GM23248 (cell line): ENCODE results near the gene PITPNB. TPM values are rescaled to one million over a fixed set of nuclear protein-coding genes. Genes with fewer than 3 reads are reported as not detected.

Source experiments
- DNase-seq: peaks from one replicate; pipeline ENCODE4 v3.0.0-alpha.2; 2015
- H2AFZ ChIP-seq: fragments of 200-600 bp; sonication (generic); 2 replicates; pipeline ENCODE4 v1.6.1; 2016; ENCODE audit warnings: antibody characterized with exemption
- H3F3A ChIP-seq: fragments of 200-600 bp; sonication (generic); 2 replicates; pipeline ENCODE4 v1.6.1; 2016; ENCODE audit warnings: mild to moderate bottlenecking, antibody characterized with exemption, mixed run types; ENCODE audit not compliant: insufficient read depth
- H3K27ac ChIP-seq: fragments of 200-600 bp; sonication (generic); 2 replicates; pipeline ENCODE4 v1.5.1; 2016; ENCODE audit warnings: mild to moderate bottlenecking
- H3K27me3 ChIP-seq: fragments of 200-600 bp; sonication (generic); replicated peaks from 2 replicates; pipeline ENCODE4 v1.6.1; 2016; ENCODE audit warnings: mild to moderate bottlenecking; ENCODE audit not compliant: insufficient read depth
- H3K36me3 ChIP-seq: fragments of 200-600 bp; sonication (generic); 2 replicates; pipeline ENCODE4 v1.6.1; 2016; ENCODE audit warnings: low read depth, mild to moderate bottlenecking
- H3K4me1 ChIP-seq: fragments of 200-600 bp; sonication (generic); 2 replicates; pipeline ENCODE4 v1.6.1; 2016; ENCODE audit warnings: mild to moderate bottlenecking; ENCODE audit not compliant: insufficient read depth
- H3K4me2 ChIP-seq: fragments of 200-600 bp; sonication (generic); one replicate; pipeline ENCODE4 v1.6.1; 2016; ENCODE audit warnings: mild to moderate bottlenecking; ENCODE audit not compliant: unreplicated experiment
- H3K4me3 ChIP-seq: fragments of 200-600 bp; sonication (generic); 2 replicates; pipeline ENCODE4 v1.5.1; 2016; ENCODE audit warnings: mild to moderate bottlenecking
- H3K79me2 ChIP-seq: fragments of 200-600 bp; sonication (generic); 2 replicates; pipeline ENCODE4 v1.6.1; 2016; ENCODE audit warnings: mild to moderate bottlenecking; ENCODE audit not compliant: insufficient read depth
- H3K9ac ChIP-seq: fragments of 200-600 bp; sonication (generic); 2 replicates; pipeline ENCODE4 v1.6.1; 2016; ENCODE audit warnings: mild to moderate bottlenecking
- H3K9me2 ChIP-seq: fragments of 200-600 bp; sonication (generic); 2 replicates; pipeline ENCODE4 v1.6.1; 2016; ENCODE audit warnings: mixed run types, mild to moderate bottlenecking, moderate library complexity; ENCODE audit not compliant: insufficient read depth
- H3K9me3 ChIP-seq: fragments of 200-600 bp; sonication (generic); one replicate; pipeline ENCODE4 v1.6.1; 2017; ENCODE audit warnings: low read depth
- H4K20me1 ChIP-seq: fragments of 200-600 bp; sonication (generic); 2 replicates; pipeline ENCODE4 v1.6.0; 2016; ENCODE audit not compliant: insufficient read depth
- EZH2 ChIP-seq: fragments of 200-600 bp; sonication (generic); IDR thresholded peaks from 2 replicates; pipeline ENCODE4 v1.6.1; 2018; ENCODE audit warnings: antibody characterized with exemption, mild to moderate bottlenecking; ENCODE audit not compliant: insufficient read depth, poor library complexity, severe bottlenecking
- EZH2phosphoT487 ChIP-seq: fragments of 200-600 bp; sonication (generic); IDR thresholded peaks from 2 replicates; pipeline ENCODE4 v1.6.1; 2018; ENCODE audit warnings: antibody characterized with exemption, moderate library complexity, mild to moderate bottlenecking, low read depth; ENCODE audit not compliant: insufficient read depth
- WGBS, 2 experiments: methylation state at CpG; one replicate each; pipeline ENCODE4 v1.1.6; 2015 to 2017; ENCODE audit warnings: low lambda C conversion rate in 2 of 2, low coverage in 1 of 2; ENCODE audit errors: missing lambda C conversion rate in 2 of 2; 5-methylcytosine and 5-hydroxymethylcytosine counted together
- in situ Hi-C: fragments of 300-500 bp; cut with MboI; formaldehyde crosslinking; loops from 2 replicates; pipeline ENCODE4 v1.15.0; 2020
- polyA plus RNA-seq: library from polyadenylated mRNA; unstranded; fragments of >200 nt; fragmentation: Nextera tagmentation; extraction: Ambion mirVana; gene quantifications from 2 replicates; pipeline ENCODE4 v1.2.1, GENCODE V29; 2016
- total RNA-seq: library from RNA; depleted of rRNA; stranded (reverse); fragments of >200 nt; shearing (Covaris generic); gene quantifications from 2 replicates; pipeline ENCODE4 v1.2.3, GENCODE V29; 2014

The PITPNB gene
- total and polyA plus RNA-seq, 2 experiments from 2014 or later = 17.7 to 82.1 TPM

DNA sequence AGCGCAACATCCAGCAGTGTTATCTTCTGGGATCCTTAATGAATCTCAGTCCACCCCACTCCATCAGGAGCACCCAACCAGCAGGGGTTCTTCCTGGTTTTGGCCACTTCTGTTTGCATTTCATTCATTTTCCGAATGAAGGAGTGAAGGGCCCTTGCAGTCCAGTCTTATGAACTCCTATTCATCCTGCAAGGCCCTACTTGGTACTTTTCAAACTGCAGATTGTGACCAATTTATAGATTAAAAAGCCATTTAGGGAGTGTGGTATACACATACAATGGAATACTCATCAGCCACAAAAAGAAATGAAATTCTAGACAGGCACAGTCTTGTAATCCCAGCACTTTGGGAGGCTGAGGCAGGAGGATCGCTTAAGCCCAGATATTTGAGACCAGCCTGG, 107.3 kb downstream of the PITPNB start:
- no peak overlapping the region for H3K4me3 ChIP-seq
- H3K9me3 ChIP-seq = no peaks in the 10 kb centered on the region
- in situ Hi-C loops = loop anchor here (25.0 kb wide), 1 partner anchor 599 kb away; no protein-coding TSS in a partner anchor
- H3K9me2 ChIP-seq = no peaks in the 10 kb centered on the region
- H3K79me2 ChIP-seq = no peaks in the 10 kb centered on the region
- no peak for TF ChIP-seq EZH2
- no peak for TF ChIP-seq EZH2phosphoT487
- WGBS, 2 experiments = 99% methylated on average over 3 of the region's 3 CpGs
- no peak for DNase-seq
- no peak overlapping the region for H3K4me2 ChIP-seq
- no peaks in the 10 kb centered on the region for H4K20me1 ChIP-seq
- no peaks in the 10 kb centered on the region for H3K27me3 ChIP-seq
- no peak overlapping the region for H3K9ac ChIP-seq
- H3K36me3 ChIP-seq = no peaks in the 10 kb centered on the region
- H3K4me1 ChIP-seq = peaks cover 11% of the 10 kb centered on the region; the same call in 1 of the 2 replicates
- no peak overlapping the region for H2AFZ ChIP-seq
- 0 out of 2 replicates have a peak, but pooled peaks cover 4% of the 10 kb centered on the region for H3F3A ChIP-seq
- no peak overlapping the region for H3K27ac ChIP-seq

DNA sequence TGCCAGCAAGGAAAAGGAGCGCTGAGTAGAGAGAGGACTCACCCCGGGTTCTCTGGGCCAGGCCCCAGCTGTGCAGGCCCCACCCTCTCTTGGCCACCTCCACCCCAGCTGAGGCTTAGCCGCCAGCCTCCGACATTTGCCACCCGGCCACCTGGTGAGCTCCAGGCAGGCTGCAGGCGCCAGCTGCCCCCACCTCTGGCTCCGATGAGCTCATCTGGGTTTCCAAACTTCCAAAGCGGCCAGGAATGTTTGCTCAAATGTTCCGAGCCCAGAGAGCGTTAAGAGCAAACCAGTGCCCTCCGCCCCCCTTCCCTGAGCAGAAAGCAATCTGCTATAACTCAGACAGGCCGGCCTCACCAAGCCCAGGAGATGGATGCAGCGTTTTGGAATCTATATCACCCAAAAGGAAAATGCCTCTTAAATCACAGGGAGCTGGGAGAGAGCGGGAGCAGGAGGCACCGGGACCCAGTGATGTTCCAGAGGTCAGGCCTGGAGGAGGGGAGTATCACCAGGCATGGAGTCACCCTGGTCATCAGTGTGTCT, 108.4 kb downstream of the PITPNB start:
- Histone ChIP-seq H3K79me2 (no peaks in the 10 kb centered on the region), H3K27ac (peak overlapping the region; percentile 48), H3K4me3 (no peak overlapping the region), H3K36me3 (no peaks in the 10 kb centered on the region), H2AFZ (peak overlapping the region; percentile 53), H3K4me1 (peaks cover 11% of the 10 kb centered on the region; the same call in 1 of the 2 replicates), H3K4me2 (peak overlapping the region; percentile 42), H3K9ac (peak overlapping the region; percentile 47; the same call in 1 of the 2 replicates), H4K20me1 (no peaks in the 10 kb centered on the region), H3K9me2 (no peaks in the 10 kb centered on the region), H3K9me3 (no peaks in the 10 kb centered on the region), H3K27me3 (no peaks in the 10 kb centered on the region), H3F3A (0 out of 2 replicates have a peak, but pooled peaks cover 4% of the 10 kb centered on the region)
- peak; percentile 89 for DNase-seq
- WGBS, 2 experiments = 17 to 18% methylated on average over 15 of the region's 15 CpGs
- in situ Hi-C loops = loop anchor here (25.0 kb wide), 1 partner anchor 598 kb away; no protein-coding TSS in a partner anchor
- no peak for TF ChIP-seq EZH2
- no peak for TF ChIP-seq EZH2phosphoT487

DNA sequence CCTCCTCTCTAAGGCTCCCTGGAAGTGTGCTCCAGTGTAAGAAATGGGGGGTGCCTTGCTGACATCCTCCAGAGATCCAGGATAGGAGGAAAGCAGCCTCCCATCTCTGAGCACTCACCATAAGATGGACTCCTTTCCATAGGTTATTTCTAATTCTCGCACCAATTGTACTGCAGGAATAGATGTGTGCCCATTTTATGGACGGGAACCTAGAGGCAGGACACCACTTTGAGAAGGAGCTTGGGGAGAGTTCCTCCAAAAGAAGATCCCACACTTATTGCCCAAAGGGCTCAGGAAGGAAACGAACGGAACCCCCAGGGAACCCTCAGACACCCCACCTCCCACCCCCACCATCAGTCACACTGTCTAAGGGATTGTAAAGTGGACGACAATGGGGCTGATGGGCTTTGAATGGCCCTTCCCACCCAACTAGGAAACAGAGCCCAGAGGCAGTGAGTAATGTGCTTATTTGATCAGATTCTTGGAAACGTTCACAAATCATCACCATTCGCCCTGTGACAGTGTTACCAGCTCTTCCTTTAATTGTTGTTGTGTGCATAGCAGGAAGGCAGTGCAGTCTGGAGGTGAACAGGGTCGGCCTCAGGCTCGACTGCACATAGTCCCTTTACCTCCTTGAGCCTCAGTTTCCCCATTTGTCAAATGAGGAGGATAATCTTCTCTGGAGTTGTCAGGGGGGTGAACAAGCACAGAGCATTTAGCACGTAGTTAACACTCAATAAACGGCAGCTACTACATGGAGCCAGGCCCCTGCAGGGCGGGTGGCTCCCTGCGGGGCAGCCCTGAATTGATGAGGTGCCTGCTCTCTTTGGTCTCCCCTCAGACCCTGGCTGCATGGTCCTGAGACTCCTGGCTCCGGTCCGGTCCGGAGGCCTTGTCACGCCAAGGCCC, 109.1 kb downstream of the PITPNB start:
- H3K4me1 ChIP-seq = peaks cover 11% of the 10 kb centered on the region; the same call in 1 of the 2 replicates
- no peaks in the 10 kb centered on the region for H3K9me3 ChIP-seq
- no peak overlapping the region for H3K4me3 ChIP-seq
- peak overlapping the region; percentile 42 for H3K4me2 ChIP-seq
- no peaks in the 10 kb centered on the region for H3K27me3 ChIP-seq
- H3K27ac ChIP-seq = peak overlapping the region; percentile 48
- no peak for TF ChIP-seq EZH2
- no peak for TF ChIP-seq EZH2phosphoT487
- H2AFZ ChIP-seq = peak overlapping the region; percentile 53
- DNase-seq = no peak
- WGBS, 2 experiments = 35 to 46% methylated on average over 14 to 16 of the region's 17 CpGs
- in situ Hi-C loops = loop anchor here (10.0 to 25.0 kb wide), 3 partner anchors 405 to 1055 kb away; no protein-coding TSS in a partner anchor
- H4K20me1 ChIP-seq = no peaks in the 10 kb centered on the region
- H3K36me3 ChIP-seq = no peaks in the 10 kb centered on the region
- H3K9ac ChIP-seq = peak overlapping the region; percentile 47; the same call in 1 of the 2 replicates
- H3K79me2 ChIP-seq = no peaks in the 10 kb centered on the region
- H3K9me2 ChIP-seq = no peaks in the 10 kb centered on the region
- 0 out of 2 replicates have a peak, but pooled peaks cover 4% of the 10 kb centered on the region for H3F3A ChIP-seq

DNA sequence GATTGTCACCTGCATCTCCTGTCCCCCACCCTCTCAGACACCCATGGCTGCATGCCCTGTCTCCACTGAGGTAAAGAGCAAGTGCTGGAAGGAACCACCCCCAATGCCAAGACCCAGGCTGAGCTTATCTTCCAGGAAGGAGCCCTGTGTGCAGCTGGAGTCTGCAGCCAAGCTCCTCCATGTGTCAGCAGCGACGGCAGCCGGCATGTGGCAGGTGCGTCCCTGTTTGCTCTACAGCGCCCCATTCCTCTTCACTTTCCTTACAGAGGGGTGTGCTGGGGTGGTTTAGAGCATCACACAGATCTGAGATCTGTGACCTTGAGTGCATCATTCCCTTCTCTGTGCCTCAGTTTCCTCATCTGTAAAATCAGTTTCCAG, 109.8 kb downstream of the PITPNB start:
- no peak overlapping the region for H3K27ac ChIP-seq
- no peak overlapping the region for H3K4me2 ChIP-seq
- no peaks in the 10 kb centered on the region for H3K27me3 ChIP-seq
- WGBS, 2 experiments = 96 to 97% methylated on average over 5 of the region's 5 CpGs
- H3K9me2 ChIP-seq = no peaks in the 10 kb centered on the region
- DNase-seq = no peak
- H3F3A ChIP-seq = 0 out of 2 replicates have a peak, but pooled peaks cover 4% of the 10 kb centered on the region
- in situ Hi-C loops = loop anchor here (10.0 to 25.0 kb wide), 3 partner anchors 404 to 1054 kb away; no protein-coding TSS in a partner anchor
- H3K9me3 ChIP-seq = no peaks in the 10 kb centered on the region
- TF ChIP-seq EZH2 (no peak), EZH2phosphoT487 (no peak)
- peaks cover 11% of the 10 kb centered on the region; the same call in 1 of the 2 replicates for H3K4me1 ChIP-seq
- no peak overlapping the region for H2AFZ ChIP-seq
- no peaks in the 10 kb centered on the region for H3K79me2 ChIP-seq
- H3K9ac ChIP-seq = no peak overlapping the region
- H3K4me3 ChIP-seq = no peak overlapping the region
- H4K20me1 ChIP-seq = no peaks in the 10 kb centered on the region
- no peaks in the 10 kb centered on the region for H3K36me3 ChIP-seq
